Cerebellar nuclear complex (tissue), 1 donor: ENCODE data around the gene NEU3.
"Not testable (repeated sequence)": the region's sequence is repeated elsewhere in the genome, so short reads cannot be mapped to it uniquely, and the experiment has no call there.

Experiments used
- DNase-seq, 2 experiments: peaks; one replicate each; lab custom pipeline; 2025; lab: John Stamatoyannopoulos, UW

The NEU3 gene

GRCh38 chr11:75029836-75030631 is 41.3 kb downstream of the NEU3 start:
- DNase-seq = no peak

- no peak for DNase-seq
Measured at GRCh38 chr11:75031224-75031753, 42.6 kb downstream of the NEU3 start.

- no peak for DNase-seq
Measured at GRCh38 chr11:75031771-75032549, 43.2 kb downstream of the NEU3 start.

- no peak for DNase-seq
Measured at GRCh38 chr11:75032550-75032935, 43.8 kb downstream of the NEU3 start.

- no peak for DNase-seq
Measured at GRCh38 chr11:75033916-75034315, 45.2 kb downstream of the NEU3 start.

GRCh38 chr11:75035256-75035655 is 46.5 kb downstream of the NEU3 start:
- no peak for DNase-seq

GRCh38 chr11:75035911-75036565 is 47.3 kb downstream of the NEU3 start:
- no peak for DNase-seq

- DNase-seq = no peak
Measured at GRCh38 chr11:75040167-75040770, 51.5 kb downstream of the NEU3 start.

DNA sequence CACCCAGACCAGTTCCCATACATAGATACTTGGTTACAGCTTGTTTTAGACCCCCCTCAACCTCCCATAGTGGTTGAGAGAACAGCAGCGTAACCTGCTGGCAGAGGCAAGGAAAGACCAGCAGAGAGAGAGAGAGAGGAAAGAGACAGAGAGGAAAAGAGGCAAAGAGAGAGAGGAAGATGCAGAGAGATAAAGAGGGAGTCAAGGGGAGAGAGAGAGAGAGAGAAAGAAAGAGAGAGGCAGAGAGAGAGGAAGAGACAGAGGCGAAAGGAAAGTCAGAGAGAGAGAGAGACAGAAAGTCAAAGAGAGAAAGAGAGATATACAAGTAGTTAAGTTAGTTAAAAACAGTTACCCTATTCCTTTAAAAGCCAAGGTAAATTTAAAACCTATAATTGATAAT is 52.5 kb downstream of the NEU3 start:
- no peak for DNase-seq

DNA sequence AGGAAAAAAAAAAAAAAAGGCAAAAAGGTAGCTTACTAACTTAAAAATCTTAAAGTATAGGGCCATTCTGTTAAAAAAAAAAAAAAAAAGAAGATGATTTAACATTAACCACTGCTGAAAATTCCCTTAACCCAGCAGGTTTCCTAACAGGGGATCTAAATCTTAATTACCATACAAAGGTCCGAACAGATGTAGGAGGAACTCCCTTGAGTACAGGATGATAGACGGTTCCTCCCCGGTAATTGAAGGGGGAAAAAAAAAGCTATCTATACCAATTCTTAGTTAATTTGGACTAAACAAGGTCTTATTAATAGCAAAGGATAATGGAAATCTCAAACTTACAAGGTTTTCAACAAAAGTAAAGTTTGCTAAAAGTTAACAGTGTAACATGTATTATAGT is 53.1 kb downstream of the NEU3 start:
- not testable (repeated sequence) for DNase-seq

GRCh38 chr11:75044381-75045170 is 55.8 kb downstream of the NEU3 start:
- DNase-seq = not testable (repeated sequence)

GRCh38 chr11:75046668-75047067 is 57.9 kb downstream of the NEU3 start:
- DNase-seq = not testable (repeated sequence)

GRCh38 chr11:75047191-75047590 is 58.5 kb downstream of the NEU3 start:
- DNase-seq = no peak

DNA sequence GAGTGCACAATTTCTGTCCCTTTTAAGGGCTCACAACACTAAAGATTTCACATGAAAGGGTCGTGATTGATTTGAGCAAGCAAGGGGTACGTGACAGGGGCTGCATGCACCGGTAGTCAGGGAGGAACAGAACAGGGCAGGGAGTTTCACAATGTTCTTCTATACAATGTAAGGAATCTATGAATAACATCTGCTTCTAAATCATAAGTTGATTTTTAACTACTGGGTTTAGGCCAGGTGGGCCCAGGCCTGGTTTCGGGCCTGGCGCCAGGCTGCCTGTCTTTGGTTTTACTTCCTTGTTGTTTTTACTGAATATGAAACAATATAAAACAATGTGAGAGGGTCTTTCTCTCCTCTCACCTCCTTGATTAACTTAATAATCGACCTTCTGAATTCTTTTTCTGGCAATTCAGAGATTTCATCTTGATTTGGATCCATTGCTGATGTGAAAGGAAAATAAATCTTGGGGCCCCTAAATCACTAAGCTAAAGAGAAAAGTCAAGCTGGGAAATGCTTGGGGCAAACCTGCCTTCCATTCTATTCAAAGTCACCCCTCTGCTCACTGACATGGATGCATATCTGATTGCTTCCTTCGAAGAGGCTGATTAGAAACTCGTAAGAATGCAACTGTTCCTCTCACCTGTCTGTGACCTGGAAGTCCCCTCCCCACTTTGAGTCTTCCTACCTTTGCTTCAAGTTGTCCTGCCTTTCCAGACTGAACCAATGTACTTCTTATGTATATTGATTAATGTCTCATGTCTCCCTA is 61.0 kb downstream of the NEU3 start:
- DNase-seq = not testable (repeated sequence)

DNA sequence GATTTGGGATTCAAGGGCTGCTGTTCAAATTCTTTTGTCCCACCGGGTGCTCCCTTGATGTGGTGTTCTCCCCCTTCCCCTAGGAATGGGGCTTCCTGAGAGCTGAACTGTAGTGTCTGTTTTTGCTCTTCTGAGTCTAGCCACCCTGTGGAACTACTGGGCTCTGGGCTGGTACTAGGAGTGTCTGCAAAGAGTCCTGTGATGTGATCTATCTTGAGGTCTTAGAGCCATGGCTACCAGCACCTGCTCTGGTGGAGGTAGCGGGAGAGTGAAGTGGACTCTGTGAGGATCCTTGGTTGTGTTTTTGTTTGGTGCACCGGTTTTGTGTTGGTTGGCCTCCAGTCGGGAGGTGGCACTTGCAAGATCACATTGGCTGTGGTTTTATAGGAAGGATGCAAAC is 61.8 kb downstream of the NEU3 start:
- no peak for DNase-seq

DNA sequence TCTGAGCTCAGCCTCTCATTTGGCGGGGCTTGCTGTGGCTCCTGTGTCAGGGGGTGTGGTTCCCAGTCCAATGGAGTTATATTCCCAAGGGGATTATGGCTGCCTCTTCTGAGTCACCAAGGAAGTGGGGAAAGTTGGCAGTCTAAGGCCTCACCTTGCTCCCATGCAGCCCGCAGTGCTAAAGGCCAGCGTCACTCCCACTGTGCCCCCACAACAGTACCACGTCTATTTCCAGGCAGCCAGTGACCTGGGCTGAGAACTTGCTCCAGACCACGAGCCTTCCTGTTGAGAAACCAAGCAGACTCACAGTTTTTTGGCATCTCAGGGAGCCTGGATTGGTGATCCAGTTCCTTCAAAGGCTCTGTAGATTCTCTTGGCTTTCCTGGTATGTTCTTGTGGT is 62.3 kb downstream of the NEU3 start:
- no peak for DNase-seq

DNA sequence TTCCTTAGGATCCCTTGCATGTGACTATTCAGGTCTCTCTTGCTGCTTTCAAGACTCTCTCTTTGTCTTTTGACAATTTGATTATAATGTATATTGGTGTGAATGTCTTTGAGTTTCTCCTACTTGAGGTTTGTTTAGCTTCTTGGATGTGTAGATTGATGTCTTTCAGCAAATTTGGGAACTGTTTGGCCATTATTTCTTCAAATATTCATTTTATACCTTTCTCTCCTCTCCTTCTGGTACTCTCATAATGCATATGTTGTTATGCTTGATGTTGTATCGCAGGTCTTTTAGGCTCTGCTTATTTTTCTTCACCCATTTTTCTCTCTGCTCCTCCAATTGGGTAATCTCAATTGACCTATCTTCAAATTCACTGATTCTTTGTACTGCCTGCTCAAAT is 63.7 kb downstream of the NEU3 start:
- no peak for DNase-seq

DNA sequence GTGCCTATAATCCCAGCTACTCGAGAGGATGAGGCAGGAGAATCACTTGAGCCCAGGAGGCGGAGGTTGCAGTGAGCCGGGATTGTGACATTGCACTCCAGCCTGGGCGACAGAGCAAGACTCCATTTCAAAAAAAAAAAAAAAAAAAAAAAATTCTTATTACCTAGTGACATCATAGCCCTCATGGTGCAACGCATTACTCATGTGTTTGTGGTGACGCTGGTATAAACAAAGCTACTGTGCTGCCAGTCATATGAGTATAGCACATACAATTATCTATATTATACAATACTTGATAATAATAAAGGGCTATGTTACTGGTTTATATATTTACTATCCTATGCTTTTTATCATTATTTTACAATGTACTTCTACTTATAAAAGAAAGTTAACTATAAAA is 66.8 kb downstream of the NEU3 start:
- no peak for DNase-seq

DNA sequence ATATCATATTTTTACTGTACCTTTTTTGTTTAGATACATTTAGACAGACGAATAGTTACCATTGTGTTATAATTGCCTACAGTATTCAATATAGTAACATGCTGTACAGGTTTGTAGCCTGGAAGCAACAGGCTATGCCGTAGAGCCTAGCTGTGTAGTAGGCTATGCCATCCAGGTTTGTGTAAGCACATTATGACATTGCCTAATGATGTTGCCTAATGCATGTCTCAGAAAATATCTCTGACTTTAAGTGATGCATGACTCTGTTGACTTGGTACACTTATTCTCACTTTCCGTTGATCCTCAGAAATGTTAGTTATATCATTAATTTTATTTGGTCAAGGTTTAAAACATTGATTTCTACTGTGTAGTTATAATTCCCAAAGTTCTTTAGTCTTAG is 68.1 kb downstream of the NEU3 start:
- DNase-seq = no peak

GRCh38 chr11:75059299-75059698 is 70.6 kb downstream of the NEU3 start:
- no peak for DNase-seq
